ENCODE data around the gene LTB. TPM values are rescaled to one million over a fixed set of nuclear protein-coding genes. Genes with fewer than 3 reads are reported as not detected.

Gene LTB
- total and polyA plus RNA-seq, 2 of the 13 experiments (the other 11 are each of a cell fraction or from before 2014, with no cell fraction given): 0.09 to 0.22 TPM

DNA sequence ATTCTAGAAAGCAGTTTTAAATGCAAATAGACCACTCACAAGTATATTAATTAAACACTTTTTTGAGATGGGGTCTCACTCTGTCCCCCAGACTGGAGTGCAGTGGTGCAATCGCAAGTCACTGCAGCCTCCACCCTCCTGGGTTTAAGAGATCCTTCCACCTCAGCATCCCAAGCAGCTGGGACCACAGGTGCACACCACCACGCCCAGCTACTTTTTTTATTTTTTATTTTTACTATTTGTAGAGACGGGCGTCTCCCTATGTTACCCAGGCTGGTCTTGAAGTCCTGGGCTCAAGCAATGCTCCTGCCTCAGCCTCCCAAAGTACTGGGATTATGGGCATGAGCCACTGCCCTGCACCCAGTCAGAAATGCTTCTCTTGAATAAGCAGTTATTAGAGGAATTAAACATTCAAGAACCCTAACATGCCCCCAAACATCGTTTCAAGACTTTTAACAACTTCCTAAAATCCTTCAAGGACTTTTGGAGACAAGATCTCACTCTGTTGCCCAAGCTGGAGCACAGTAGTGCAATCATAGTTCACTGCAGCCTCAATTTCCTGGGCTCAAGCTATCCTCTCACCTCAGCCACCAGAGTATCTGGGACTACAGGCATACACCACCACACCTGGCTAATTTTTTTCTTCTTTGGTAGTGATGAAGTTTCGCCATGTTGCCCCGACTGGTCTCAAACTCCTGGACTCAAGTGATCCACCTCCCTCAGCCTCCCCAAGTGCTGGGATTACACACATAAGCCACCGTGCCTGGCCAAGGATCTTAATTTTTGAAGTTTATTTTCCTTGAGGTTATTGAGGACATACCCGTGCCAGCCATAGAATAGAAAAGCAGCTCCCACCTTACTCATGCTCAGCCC lies 50.2 kb downstream of the LTB start (continued):
- TF ChIP-seq, protein P1, sequence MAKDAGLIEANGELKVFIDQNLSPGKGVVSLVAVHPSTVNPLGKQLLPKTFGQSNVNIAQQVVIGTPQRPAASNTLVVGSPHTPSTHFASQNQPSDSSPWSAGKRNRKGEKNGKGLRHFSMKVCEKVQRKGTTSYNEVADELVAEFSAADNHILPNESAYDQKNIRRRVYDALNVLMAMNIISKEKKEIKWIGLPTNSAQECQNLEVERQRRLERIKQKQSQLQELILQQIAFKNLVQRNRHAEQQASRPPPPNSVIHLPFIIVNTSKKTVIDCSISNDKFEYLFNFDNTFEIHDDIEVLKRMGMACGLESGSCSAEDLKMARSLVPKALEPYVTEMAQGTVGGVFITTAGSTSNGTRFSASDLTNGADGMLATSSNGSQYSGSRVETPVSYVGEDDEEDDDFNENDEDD (CRISPR knock-in tag; IDR thresholded peaks at IDR 0.05; ENCODE audit: borderline replicate concordance): no peak
- TF ChIP-seq, protein P2, sequence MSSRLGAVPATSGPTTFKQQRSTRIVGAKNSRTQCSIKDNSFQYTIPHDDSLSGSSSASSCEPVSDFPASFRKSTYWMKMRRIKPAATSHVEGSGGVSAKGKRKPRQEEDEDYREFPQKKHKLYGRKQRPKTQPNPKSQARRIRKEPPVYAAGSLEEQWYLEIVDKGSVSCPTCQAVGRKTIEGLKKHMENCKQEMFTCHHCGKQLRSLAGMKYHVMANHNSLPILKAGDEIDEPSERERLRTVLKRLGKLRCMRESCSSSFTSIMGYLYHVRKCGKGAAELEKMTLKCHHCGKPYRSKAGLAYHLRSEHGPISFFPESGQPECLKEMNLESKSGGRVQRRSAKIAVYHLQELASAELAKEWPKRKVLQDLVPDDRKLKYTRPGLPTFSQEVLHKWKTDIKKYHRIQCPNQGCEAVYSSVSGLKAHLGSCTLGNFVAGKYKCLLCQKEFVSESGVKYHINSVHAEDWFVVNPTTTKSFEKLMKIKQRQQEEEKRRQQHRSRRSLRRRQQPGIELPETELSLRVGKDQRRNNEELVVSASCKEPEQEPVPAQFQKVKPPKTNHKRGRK (CRISPR knock-in tag; IDR thresholded peaks at IDR 0.05): no peak
- no peak for TF ChIP-seq NAIF1 (CRISPR knock-in tag; IDR thresholded peaks at IDR 0.05; ENCODE audit: borderline replicate concordance)
- no peak for TF ChIP-seq SOX13 (IDR thresholded peaks at IDR 0.05)
- TF ChIP-seq SOX13 (CRISPR knock-in tag; conservative IDR thresholded peaks at IDR 0.05 in 1 of 2, IDR thresholded peaks at IDR 0.05 in 1 of 2): no peak
- TF ChIP-seq RBM22 (optimal IDR thresholded peaks at IDR 0.05; ENCODE audit: low read length): peak; percentile 80
- peak; percentile 6; the same call in 1 of the 2 replicates for TF ChIP-seq PAF1 (CRISPR knock-in tag; IDR thresholded peaks at IDR 0.05)
- TF ChIP-seq ZNF235 (CRISPR knock-in tag; IDR thresholded peaks at IDR 0.05; ENCODE audit: borderline replicate concordance): no peak
- no peak for TF ChIP-seq RARA (CRISPR knock-in tag; IDR thresholded peaks at IDR 0.05)
- TF ChIP-seq POLR2AphosphoS2 (IDR thresholded peaks at IDR 0.05; ENCODE audit: low read depth, low read length): peak; percentile 87; the same call in 1 of the 2 replicates
